Epidermal melanocyte (primary cell): Measurements from ENCODE around the gene BAG5.

Experiments used
- DNase-seq: peaks from one replicate; pipeline ENCODE4 v3.0.0; 2011; ENCODE audit warnings: low spot score; ENCODE audit not compliant: insufficient read length

BAG5 gene

DNA sequence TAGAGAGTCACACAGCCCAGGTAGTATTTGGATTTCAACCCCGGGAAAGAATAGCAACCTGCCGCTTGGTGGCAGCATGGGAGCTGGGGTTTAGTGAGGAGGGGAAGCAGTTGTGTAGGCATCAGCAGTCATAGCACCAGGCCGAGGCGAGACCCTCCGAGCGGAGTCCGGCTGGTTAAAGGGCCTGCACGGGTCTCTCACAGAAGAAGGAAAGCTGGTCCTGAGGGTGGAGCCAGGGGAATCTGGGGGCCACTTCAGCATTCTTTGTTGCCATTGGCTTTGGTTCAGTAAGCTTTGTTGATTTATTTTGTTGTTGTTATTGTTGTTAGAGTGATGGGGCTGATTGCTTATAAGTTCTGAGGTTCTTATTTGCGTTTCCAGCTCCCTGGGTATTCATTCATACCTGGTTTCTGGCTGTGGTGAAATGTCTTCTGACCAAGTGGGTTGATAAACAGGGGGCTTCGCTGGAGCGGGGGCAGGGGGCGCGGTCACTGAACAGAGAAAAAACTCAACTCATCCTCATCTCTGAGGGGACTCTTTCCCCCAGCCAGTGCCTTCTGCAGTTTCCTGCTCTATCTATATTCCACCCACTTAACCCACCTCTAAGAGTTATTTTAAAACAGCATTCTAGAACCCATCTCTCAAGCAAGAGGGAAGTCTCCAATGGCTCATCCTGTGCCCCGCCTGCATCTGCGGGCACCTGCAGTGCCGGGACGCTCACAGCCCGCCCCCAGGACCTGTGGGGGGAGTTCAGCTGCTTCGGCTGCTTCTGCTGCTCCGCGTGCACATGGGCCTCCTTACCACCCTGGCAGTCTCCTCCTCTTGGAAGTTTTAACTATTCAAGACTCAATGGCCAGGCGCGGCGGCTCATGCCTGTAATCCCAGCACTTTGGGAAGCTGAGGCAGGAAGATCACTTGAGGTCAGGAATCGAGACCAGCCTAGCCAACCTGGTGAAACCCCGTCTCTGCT is 51.4 kb downstream of the BAG5 start:
- no peak for DNase-seq

DNA sequence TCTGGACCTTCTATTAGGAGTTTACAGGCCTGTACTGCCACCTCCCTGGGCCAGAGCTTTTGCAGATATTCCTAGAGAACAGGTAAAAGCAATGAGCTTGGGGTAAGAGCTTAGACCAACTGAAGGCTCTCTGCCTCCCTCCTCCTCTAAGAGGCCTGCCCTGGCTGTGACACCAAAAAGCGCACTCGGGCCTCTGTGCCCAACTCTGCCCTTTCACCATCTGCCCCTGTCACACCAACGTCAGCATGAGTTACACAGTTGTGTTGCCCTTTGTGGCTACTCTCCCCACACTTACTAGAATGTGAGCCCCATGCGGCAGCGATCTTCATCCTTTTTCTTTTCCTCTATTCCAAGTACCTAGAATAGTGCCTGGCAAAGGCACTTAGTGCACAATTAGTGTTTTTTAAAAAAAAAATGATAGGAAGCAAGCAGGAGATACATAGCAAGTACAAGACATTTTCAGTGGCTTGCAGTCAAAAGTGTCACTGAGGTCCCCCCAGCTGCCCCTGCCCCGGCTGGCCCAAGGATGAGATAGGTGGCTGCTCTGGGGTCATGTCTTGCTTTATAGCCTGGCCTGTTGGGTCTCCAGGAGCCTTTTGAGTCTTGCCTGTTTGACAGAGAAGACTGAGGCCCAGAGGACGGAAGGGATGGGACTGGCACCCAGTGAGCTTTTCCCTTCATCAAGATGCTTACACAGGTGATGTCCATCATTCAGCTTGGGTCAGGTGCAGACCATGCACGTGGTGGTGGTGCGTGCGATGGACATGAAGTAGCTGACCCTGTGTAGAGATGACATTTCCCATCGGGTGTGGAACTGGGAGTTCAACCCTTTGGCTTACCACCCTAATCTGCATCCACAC is 52.4 kb downstream of the BAG5 start:
- DNase-seq, result no peak

GRCh38 chr14:103508521-103509329 is 53.7 kb downstream of the BAG5 start:
- no peak for DNase-seq

DNA sequence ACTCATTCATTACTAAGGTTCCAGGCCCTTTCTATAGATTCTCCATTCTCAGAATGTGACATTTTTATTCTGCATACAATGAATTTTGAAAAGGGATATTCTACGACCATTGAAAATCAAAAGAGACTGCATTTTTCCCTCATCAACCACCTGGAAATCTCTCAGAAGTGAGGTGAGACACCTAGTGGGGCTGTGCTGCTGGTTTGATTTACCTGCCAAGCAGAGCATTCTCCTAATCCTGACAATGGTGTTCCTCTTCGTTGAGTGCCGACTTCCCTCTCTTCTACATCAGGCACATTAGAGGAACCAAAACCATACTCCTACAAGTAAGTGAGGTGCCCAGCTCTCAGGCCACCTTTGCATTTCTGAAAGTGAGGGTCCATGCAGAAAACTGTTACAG is 54.7 kb downstream of the BAG5 start:
- DNase-seq, result no peak
